Tibial nerve (tissue), 3 donors: ENCODE results near the gene ATP5MC3.

Experiments
- POLR2A ChIP-seq, 2 donors: fragments of 450-650 bp; IDR thresholded peaks; one replicate each; pipeline ENCODE4 v1.6.1; 2017; ENCODE audit warnings: antibody characterized with exemption in 2 of 2, mild to moderate bottlenecking in 2 of 2, moderate library complexity in 2 of 2
- TF ChIP-seq, protein P1 (sequence below), 5 experiments: fragments of 200-600 bp in 3 of 5; fragments of 450-650 bp in 2 of 5; sonication (generic) in 3 of 5; IDR thresholded peaks; one replicate each; pipeline ENCODE4 v1.5.1; 2016 to 2019; ENCODE audit warnings: antibody characterized with exemption in 5 of 5, mild to moderate bottlenecking in 3 of 5, moderate library complexity in 2 of 5

DNA sequence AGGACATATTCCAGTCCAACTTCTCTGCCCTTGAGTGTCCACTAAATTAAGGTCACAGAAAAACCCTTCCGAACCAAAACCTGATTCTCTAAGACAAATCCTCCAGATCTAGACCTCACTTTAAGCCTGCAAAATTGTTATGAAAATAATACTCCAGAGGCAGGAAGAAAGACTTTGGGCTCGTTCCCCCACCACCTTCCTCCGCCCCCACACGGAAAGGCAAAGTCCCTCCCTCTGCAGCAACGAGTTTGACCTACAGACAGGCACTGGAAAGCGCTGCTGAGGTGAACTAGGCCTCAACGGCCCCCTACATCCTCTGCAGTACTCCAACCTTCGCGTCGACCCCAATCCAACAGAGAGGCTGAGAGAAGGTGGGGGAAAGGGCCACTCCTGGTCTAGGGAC lies 808 bp downstream of the ATP5MC3 start:
- no peak for TF ChIP-seq POLR2A (IDR thresholded peaks at IDR 0.05)
- TF ChIP-seq, protein P1, sequence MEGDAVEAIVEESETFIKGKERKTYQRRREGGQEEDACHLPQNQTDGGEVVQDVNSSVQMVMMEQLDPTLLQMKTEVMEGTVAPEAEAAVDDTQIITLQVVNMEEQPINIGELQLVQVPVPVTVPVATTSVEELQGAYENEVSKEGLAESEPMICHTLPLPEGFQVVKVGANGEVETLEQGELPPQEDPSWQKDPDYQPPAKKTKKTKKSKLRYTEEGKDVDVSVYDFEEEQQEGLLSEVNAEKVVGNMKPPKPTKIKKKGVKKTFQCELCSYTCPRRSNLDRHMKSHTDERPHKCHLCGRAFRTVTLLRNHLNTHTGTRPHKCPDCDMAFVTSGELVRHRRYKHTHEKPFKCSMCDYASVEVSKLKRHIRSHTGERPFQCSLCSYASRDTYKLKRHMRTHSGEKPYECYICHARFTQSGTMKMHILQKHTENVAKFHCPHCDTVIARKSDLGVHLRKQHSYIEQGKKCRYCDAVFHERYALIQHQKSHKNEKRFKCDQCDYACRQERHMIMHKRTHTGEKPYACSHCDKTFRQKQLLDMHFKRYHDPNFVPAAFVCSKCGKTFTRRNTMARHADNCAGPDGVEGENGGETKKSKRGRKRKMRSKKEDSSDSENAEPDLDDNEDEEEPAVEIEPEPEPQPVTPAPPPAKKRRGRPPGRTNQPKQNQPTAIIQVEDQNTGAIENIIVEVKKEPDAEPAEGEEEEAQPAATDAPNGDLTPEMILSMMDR (IDR thresholded peaks at IDR 0.05): no peak
